Activated naive CD8-positive, alpha-beta T cell treated with anti-CD3 and anti-CD28 coated beads, Interleukin-2, amount 10 ng/mL, durations not matched to agents 7 days and 5 days (primary cell): ENCODE results near the gene SLC39A8. TPM values are rescaled to one million over a fixed set of nuclear protein-coding genes. Genes with fewer than 3 reads are reported as not detected.
"Not testable (repeated sequence)": the region's sequence is repeated elsewhere in the genome, so short reads cannot be mapped to it uniquely, and the experiment has no call there.

ENCODE experiments used
- ATAC-seq: fragments of 150-1000 bp; cut with Tn5 transposase; one replicate; pipeline ENCODE4 v1.10.0; 2021; ENCODE audit warnings: low read depth, moderate library complexity
- POLR2A ChIA-PET: fragments of 350-600 bp; sonication (Branson Sonifier 250); formaldehyde crosslinking; loops from one replicate; lab custom pipeline; 2021; ENCODE audit warnings: antibody characterized with exemption; lab: Charles Lee
- DNase-seq: peaks from one replicate; pipeline ENCODE4 v3.0.0; 2021
- H3K27ac Mint-ChIP-seq: one replicate; pipeline ENCODE4 v1.8.0; 2022; ENCODE audit warnings: mild to moderate bottlenecking, mixed read lengths
- H3K27me3 Mint-ChIP-seq: one replicate; pipeline ENCODE4 v1.8.0; 2022; ENCODE audit warnings: mild to moderate bottlenecking, moderate library complexity, mixed read lengths
- H3K36me3 Mint-ChIP-seq: one replicate; pipeline ENCODE4 v1.8.0; 2021; ENCODE audit warnings: mild to moderate bottlenecking, mixed read lengths
- H3K4me1 Mint-ChIP-seq: one replicate; pipeline ENCODE4 v1.8.0; 2021; ENCODE audit warnings: mixed read lengths
- H3K4me3 Mint-ChIP-seq: one replicate; pipeline ENCODE4 v1.8.0; 2022; ENCODE audit warnings: mild to moderate bottlenecking, moderate library complexity, mixed read lengths
- H3K9me3 Mint-ChIP-seq: one replicate; pipeline ENCODE4 v1.8.0; 2021; ENCODE audit warnings: mixed read lengths
- total RNA-seq, 2 experiments: library from RNA; stranded (reverse); gene quantifications; one replicate each; pipeline ENCODE4 v1.2.3, GENCODE V29; 2021

The SLC39A8 gene
- 10 to 100 TPM; 60.9 to 66.5 TPM for total RNA-seq

GRCh38 chr4:102344954-102345794 lies at the start of gene SLC39A8:
Gene SLC39A8 (minus strand): TSS chr4:102345482. CDS start chr4:102344662, 820 bp downstream.
- ATAC-seq: peak; percentile 74
- H3K36me3 Mint-ChIP-seq: peaks cover 17% of the 10 kb centered on the region
- no peaks in the 10 kb centered on the region for H3K9me3 Mint-ChIP-seq
- H3K27ac Mint-ChIP-seq: peak within 1 kb of the TSS; percentile 96
- peaks cover 34% of the 10 kb centered on the region for H3K4me1 Mint-ChIP-seq
- POLR2A ChIA-PET: interaction anchor here (0.7 to 3.1 kb wide), 10 partner anchors 12 to 755 kb away, joined by 3 to 31 read pairs (median 4); partner anchors contain the start of genes CISD2 and UBE2D3
- DNase-seq: peak; percentile 87
- H3K27me3 Mint-ChIP-seq: peaks cover 4% of the 10 kb centered on the region
- H3K4me3 Mint-ChIP-seq: peak within 1 kb of the TSS; percentile 91

DNA sequence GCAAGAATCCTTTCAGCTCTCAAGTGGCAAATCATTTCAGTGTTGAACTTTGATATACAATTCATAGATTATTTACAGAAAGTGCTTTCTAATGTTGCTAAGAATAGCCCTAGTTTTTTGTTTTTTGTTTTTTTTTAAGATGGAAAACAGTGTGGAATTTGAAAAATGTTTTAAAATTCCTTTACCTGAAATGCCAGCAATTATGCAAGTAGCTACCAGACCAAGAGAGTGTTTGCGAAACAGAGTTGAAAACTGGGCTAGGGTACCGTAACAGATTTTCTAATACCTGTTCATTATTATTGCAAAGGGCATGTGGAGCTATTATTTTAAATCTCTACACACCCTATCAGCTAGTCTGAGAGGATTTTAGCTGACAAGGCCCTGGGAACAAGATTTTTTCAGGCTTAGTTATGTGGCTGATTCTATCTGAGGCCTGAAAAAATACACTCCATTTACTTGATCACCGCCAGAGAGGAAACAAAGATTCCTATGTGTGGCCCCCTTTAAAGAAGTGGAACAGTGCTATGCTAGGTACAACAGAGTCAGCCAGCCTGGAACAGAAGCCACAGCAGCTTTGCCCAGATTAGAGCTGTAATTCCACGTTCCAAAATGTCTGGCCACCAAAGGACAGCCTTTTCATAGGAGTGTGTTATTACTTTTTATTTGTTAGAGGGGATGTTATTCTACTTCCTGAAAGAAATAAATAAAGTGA lies 46.9 kb upstream of the SLC39A8 start:
- Mint-ChIP-seq H3K36me3 (no peaks in the 10 kb centered on the region), H3K27ac (no peak overlapping the region), H3K4me1 (peaks cover 6% of the 10 kb centered on the region), H3K9me3 (peaks cover 3% of the 10 kb centered on the region), H3K4me3 (no peak overlapping the region), H3K27me3 (peaks cover 9% of the 10 kb centered on the region)
- DNase-seq (no peak), ATAC-seq (no peak)
- POLR2A ChIA-PET: no interaction called here

- ATAC-seq: peak; percentile 18
- no peak overlapping the region for H3K27ac Mint-ChIP-seq
- H3K36me3 Mint-ChIP-seq: no peaks in the 10 kb centered on the region
- H3K4me1 Mint-ChIP-seq: peaks cover 6% of the 10 kb centered on the region
- no peak overlapping the region for H3K4me3 Mint-ChIP-seq
- DNase-seq: no peak
- POLR2A ChIA-PET: no interaction called here
- H3K27me3 Mint-ChIP-seq: peaks cover 9% of the 10 kb centered on the region
- peaks cover 3% of the 10 kb centered on the region for H3K9me3 Mint-ChIP-seq
Observed at GRCh38 chr4:102390438-102390837, 45.2 kb upstream of the SLC39A8 start.

DNA sequence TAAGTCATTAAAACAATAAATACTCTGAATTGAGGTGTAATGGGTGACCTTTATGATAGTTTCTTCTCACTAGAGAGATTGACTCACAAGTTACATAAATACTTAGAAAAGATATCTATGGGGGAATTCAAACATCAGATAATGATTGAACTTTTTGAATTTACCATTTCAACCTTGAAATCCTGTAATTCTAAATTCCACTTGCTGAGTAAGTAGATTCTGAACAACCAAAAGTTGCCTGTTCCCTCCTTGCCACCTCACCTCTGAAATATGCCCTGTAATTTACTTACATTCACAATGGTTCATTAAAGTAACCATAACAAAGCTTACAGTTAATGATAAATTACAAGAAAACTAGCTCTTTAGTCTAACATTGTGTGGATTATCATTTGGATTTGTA lies 43.3 kb upstream of the SLC39A8 start:
- no peak overlapping the region for H3K27ac Mint-ChIP-seq
- no peak overlapping the region for H3K4me3 Mint-ChIP-seq
- no peaks in the 10 kb centered on the region for H3K9me3 Mint-ChIP-seq
- H3K36me3 Mint-ChIP-seq: no peaks in the 10 kb centered on the region
- DNase-seq: no peak
- H3K27me3 Mint-ChIP-seq: peaks cover 9% of the 10 kb centered on the region
- H3K4me1 Mint-ChIP-seq: peaks cover 6% of the 10 kb centered on the region
- no peak for ATAC-seq
- POLR2A ChIA-PET: no interaction called here

DNA sequence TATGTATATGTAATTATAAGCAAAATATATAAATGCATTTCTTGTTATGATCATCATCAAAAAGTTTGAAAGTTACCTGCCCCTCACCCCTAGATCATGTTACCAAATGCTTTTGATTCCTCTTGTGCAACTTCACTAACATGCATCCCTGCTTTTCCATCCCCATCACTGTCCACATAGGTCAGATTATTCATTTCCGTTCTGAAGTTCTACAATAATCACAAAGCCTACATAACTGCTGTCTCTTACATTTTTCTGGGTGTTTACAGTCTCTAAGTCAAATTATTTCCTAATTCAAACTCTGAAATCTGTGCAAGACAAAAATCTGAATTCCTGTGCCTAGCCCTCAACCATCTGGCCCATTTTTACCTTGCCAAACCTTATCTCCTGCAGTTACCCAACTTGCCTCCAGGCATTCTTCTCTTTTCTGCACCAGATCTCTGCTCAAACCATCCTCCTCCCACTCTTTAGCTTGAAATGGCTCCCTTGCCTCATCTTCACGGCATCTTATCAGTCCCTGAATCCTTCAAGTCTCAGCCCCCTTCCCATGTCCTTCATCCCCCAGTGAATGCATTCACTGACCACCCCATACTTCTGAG lies 42.4 kb upstream of the SLC39A8 start:
- H3K36me3 Mint-ChIP-seq: no peaks in the 10 kb centered on the region
- H3K27ac Mint-ChIP-seq: no peak overlapping the region
- peaks cover 11% of the 10 kb centered on the region for H3K27me3 Mint-ChIP-seq
- no peaks in the 10 kb centered on the region for H3K9me3 Mint-ChIP-seq
- H3K4me3 Mint-ChIP-seq: no peak overlapping the region
- POLR2A ChIA-PET: no interaction called here
- ATAC-seq: no peak
- no peak for DNase-seq
- H3K4me1 Mint-ChIP-seq: peaks cover 6% of the 10 kb centered on the region

DNA sequence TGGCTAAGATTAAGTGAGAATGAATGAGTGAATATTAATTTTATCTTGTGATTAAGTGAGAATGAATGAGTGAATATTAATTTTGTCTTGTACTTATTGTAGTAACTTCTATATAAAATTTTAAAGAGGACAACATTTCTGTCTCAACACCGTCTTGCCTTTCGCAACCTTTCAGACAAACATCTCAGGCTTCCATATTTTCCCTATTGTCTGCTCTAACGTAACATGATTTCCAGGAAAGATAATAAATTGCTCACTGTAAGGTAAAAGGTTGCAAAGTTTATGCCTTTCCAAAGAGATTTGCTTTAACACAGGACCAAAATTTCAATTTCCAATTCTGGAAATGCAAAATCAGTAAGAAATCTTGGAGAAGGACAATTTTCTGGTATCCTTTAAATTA lies 41.7 kb upstream of the SLC39A8 start:
- POLR2A ChIA-PET: no interaction called here
- Mint-ChIP-seq H3K4me3 (no peak overlapping the region), H3K4me1 (peaks cover 6% of the 10 kb centered on the region), H3K27me3 (peaks cover 12% of the 10 kb centered on the region), H3K9me3 (peaks cover 2% of the 10 kb centered on the region), H3K36me3 (no peaks in the 10 kb centered on the region), H3K27ac (no peak overlapping the region)
- ATAC-seq (no peak), DNase-seq (no peak)

DNA sequence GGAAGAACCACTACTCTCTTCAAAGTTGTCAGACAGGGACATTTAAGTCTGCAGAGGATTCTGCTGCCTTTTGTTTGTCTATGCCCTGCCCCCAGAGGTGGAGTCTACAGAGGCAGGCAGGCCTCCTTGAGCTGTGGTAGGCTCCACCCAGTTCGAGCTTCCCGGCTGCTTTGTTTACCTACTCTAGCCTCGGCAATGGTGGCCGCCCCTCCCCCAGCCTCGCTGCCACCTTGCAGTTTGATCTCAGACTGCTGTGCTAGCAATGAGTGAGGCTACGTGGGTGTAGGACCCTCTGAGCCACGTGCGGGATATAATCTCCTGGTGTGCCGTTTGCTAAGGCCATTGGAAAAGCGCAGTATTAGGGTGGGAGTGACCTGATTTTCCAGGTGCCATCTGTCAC lies 35.0 kb upstream of the SLC39A8 start:
- POLR2A ChIA-PET, H3K36me3 Mint-ChIP-seq, H3K4me1 Mint-ChIP-seq, H3K4me3 Mint-ChIP-seq, DNase-seq, ATAC-seq, H3K27ac Mint-ChIP-seq, H3K27me3 Mint-ChIP-seq: not testable (repeated sequence)
- peaks cover 12% of the 10 kb centered on the region for H3K9me3 Mint-ChIP-seq

DNA sequence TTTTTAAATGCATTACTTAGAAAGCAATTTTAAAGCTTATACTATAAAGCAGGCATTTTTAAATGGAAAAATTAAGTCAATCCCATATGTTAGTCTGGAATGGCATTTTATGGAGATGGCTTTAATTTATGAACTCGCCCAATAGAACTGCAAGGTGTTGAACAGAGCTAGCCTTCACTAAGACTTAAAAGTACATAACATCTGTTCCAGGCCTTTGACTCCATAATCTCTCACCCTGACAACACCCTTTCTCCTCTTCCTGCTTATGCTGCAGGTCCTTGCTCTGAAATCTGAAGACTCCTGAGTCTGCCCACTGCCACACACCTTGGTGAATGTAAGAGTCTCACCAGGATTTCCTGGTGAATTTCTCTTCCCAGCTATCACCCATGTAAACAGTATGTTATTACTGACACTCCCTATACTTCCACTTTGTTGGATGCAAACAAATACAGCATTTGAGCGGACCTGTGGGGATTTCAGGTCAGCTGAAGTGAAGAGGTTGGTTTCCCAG lies 17.7 kb upstream of the SLC39A8 start:
- H3K27ac Mint-ChIP-seq: no peak overlapping the region
- POLR2A ChIA-PET: no interaction called here
- H3K9me3 Mint-ChIP-seq: peaks cover under 1% of the 10 kb centered on the region
- peaks cover under 1% of the 10 kb centered on the region for H3K4me1 Mint-ChIP-seq
- no peaks in the 10 kb centered on the region for H3K36me3 Mint-ChIP-seq
- no peaks in the 10 kb centered on the region for H3K27me3 Mint-ChIP-seq
- no peak overlapping the region for H3K4me3 Mint-ChIP-seq
- no peak for DNase-seq
- no peak for ATAC-seq

DNA sequence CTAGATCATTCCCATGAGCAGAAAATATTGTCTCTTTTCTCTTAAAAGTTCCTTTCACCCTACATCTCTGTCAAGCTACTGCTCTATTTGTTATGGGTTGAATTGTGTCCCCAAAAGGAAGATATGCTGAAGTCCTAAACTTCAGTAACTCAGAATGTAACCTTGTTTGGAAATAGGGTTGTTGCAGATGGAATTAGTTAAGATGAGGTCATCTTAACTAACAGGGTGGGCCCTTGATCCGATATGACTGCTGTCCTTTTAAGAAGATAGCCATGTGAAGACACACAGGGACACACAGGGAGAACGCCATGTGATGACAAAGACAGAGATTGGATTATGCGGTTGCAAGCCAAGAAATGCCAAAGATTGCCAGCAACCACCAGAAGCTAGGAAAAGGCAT lies 12.8 kb upstream of the SLC39A8 start:
- no peaks in the 10 kb centered on the region for H3K36me3 Mint-ChIP-seq

GRCh38 chr4:102357637-102358036 lies 12.4 kb upstream of the SLC39A8 start:
- H3K4me3 Mint-ChIP-seq, ATAC-seq, H3K27ac Mint-ChIP-seq, DNase-seq, H3K36me3 Mint-ChIP-seq, POLR2A ChIA-PET, H3K4me1 Mint-ChIP-seq, H3K9me3 Mint-ChIP-seq: not testable (repeated sequence)
- H3K27me3 Mint-ChIP-seq: peaks cover 21% of the 10 kb centered on the region

More for the DNA sequence above, 12.8 kb upstream of the SLC39A8 start:
- no peak for ATAC-seq
- peaks cover 5% of the 10 kb centered on the region for H3K4me1 Mint-ChIP-seq
- no peak overlapping the region for H3K4me3 Mint-ChIP-seq
- H3K9me3 Mint-ChIP-seq: peaks cover 2% of the 10 kb centered on the region
- H3K27me3 Mint-ChIP-seq: peaks cover 18% of the 10 kb centered on the region
- DNase-seq: no peak
- POLR2A ChIA-PET: no interaction called here
- H3K27ac Mint-ChIP-seq: no peak overlapping the region

DNA sequence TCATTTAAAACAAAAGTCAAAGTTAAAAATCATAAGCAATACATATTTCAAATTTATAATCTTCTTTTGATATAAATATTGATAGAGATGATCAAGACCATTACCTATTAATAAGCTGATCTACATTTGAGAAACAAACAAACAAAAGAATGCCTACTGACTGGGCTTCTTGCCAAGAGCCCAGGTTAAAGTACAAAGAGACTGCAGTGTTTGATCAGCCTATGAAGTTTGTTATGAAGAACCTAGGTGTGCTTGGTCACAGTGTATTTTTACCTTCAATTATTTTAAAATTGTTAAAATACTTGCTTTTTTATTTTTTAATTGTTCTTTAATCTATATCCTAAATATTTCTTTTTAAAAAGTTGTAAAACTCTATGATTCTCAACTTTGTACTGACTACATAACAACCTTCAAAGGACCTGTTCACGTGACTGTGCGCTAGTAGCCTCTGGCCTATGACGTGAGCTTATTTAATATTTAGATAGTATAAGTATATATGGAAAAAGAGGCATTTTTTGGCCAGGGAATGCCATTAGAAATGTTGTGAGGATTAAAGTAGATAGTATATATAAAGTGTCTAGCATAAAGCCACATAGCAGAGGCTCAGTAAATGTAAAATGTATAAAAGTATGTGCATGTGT lies 11.4 kb upstream of the SLC39A8 start:
- no peak for ATAC-seq
- no peak overlapping the region for H3K4me3 Mint-ChIP-seq
- H3K27me3 Mint-ChIP-seq: peaks cover 21% of the 10 kb centered on the region
- peaks cover 2% of the 10 kb centered on the region for H3K9me3 Mint-ChIP-seq
- POLR2A ChIA-PET: interaction anchor here (1.0 kb wide), 1 partner anchor 11 kb away, joined by 3 read pairs; no protein-coding TSS in a partner anchor
- DNase-seq: no peak
- H3K36me3 Mint-ChIP-seq: no peaks in the 10 kb centered on the region
- peaks cover 5% of the 10 kb centered on the region for H3K4me1 Mint-ChIP-seq
- no peak overlapping the region for H3K27ac Mint-ChIP-seq

- POLR2A ChIA-PET: no interaction called here
- ATAC-seq: no peak
- H3K27ac Mint-ChIP-seq: no peak overlapping the region
- H3K36me3 Mint-ChIP-seq: no peaks in the 10 kb centered on the region
- peaks cover 2% of the 10 kb centered on the region for H3K9me3 Mint-ChIP-seq
- H3K4me3 Mint-ChIP-seq: no peak overlapping the region
- DNase-seq: no peak
- peaks cover 21% of the 10 kb centered on the region for H3K27me3 Mint-ChIP-seq
- H3K4me1 Mint-ChIP-seq: peaks cover 5% of the 10 kb centered on the region
Observed at GRCh38 chr4:102355748-102356147, 10.5 kb upstream of the SLC39A8 start.
